Activated CD8-positive, alpha-beta memory T cell treated with anti-CD3 and anti-CD28 coated beads for 36 hours (primary cell): ENCODE results near the gene SSU72. TPM values are rescaled to one million over a fixed set of nuclear protein-coding genes. Genes with fewer than 3 reads are reported as not detected.
"Not testable (repeated sequence)": the region's sequence is repeated elsewhere in the genome, so short reads cannot be mapped to it uniquely, and the experiment has no call there.

ENCODE experiments used
- CTCF ChIA-PET: fragments of 350-600 bp; sonication (Branson Sonifier 250); formaldehyde crosslinking; loops from one replicate; lab custom pipeline; 2021; ENCODE audit warnings: antibody characterized with exemption; lab: Charles Lee
- POLR2A ChIA-PET: fragments of 350-600 bp; sonication (Branson Sonifier 250); formaldehyde crosslinking; loops from one replicate; lab custom pipeline; 2021; ENCODE audit warnings: antibody characterized with exemption; lab: Charles Lee
- total RNA-seq, 2 experiments: library from RNA; stranded (reverse); gene quantifications; one replicate each; pipeline ENCODE4 v1.2.3, GENCODE V29; 2021

SSU72 gene
- total RNA-seq, 2 experiments from 2014 or later: 121 to 126 TPM

DNA sequence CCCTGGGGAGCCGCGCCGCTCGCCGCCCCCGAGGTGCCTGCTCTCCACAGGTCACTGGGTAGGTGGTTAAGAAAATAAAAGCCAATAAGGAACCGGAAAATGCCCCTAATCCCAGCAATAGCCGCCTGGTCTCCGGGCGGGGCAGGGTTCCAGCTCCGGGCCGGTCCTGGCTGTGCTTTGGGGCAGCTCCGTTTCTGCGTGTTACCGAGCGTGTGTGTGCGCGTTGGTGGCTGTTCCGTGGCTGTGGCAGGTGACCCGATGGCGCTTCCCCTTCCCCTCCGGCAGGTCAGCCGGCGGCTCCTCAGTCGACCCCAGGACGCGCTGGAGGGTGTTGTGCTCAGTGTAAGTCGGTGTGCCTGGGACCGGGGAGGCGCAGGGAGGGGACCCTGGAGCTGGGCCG lies 51.4 kb downstream of the SSU72 start:
- CTCF ChIA-PET, POLR2A ChIA-PET: not testable (repeated sequence)

DNA sequence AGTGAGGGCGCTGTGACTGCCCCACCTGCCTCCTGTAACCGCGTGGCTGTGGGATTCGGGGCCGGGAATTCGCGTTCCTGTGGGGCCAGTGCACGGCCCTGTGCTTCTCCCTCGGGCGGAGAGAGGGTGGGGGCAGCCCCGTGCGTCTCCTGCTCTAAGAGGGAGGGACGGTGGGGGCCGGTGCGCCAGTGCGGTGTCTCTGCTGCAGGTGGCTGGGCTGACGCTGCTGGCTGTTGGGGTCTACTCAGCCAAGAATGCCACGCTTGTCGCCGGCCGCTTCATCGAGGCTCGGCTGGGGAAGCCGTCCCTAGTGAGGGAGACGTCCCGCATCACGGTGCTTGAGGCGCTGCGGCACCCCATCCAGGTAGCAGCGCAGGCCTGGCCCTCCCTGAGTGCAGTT lies 52.1 kb downstream of the SSU72 start:
- POLR2A ChIA-PET, CTCF ChIA-PET: not testable (repeated sequence)

DNA sequence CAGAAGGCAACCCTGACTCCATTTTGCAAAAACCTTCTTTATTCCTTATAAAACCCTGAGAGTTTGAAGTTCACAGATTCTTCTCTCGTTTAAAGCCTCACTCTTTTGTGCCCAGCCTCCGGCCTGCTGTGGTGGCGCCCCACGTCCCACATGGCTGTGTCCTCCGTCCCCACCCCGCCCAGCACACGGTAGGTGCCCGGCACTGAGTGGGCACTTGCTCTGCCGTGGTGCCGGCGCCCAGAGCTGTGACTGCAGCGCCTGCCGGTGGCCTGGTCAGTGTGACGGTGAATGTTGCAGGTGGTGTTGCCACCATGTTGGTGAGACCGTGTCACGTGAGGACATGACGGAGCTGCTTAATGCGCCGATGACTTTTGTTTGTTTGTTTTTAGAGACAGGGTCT lies 53.3 kb downstream of the SSU72 start:
- CTCF ChIA-PET: interaction anchor here (0.7 kb wide), 1 partner anchor 22 kb away, joined by 3 read pairs; no protein-coding TSS in a partner anchor
- POLR2A ChIA-PET: no interaction called here

DNA sequence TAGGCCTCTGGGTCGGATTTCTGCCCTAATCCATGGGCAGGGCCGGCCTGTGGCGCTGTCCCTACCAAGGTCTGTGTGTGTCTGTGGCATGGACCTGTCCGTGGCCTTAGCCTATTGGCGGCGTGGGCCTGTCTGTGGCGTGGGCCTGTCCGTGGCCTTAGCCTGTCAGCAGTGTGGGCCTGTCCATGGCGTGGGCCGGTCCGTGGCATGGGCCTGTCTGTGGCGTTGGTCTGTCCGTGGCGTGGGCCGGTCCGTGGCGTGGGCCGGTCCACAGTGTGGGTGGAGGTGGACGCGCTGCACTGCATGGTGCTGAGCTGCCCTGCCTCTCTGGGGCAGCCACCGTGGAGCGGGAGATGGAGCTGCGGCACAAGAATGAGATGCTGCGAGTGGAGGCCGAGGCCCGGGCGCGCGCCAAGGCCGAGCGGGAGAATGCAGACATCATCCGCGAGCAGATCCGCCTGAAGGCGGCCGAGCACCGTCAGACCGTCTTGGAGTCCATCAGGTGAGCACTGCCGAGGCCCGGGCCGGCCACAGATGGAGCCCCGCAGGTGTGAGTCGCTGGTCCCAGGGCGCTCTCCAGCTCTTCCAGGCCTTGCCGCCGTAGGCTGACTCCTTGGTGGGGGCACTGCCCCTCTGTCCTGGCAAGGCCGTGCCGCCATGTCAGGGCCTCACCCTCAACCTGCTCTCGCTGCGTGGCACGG lies 54.7 kb downstream of the SSU72 start:
- CTCF ChIA-PET, POLR2A ChIA-PET: not testable (repeated sequence)

DNA sequence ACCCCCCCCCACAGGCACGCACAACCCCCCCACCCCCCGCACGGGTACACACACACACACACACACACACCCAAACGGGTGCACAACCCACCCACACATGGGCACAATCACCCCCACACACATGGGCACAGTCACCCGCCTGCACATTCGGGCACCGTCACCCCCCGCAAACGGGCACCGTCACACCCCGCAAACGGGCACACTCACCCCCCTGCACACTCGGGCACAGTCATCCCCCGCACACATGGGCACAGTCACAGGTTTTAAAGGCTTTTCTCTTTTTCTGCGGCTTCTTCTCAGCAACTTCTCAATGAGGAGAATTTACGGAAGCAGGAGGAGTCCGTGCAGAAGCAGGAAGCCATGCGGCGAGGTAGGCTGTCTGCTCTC lies 56.0 kb downstream of the SSU72 start:
- CTCF ChIA-PET, POLR2A ChIA-PET: not testable (repeated sequence)

DNA sequence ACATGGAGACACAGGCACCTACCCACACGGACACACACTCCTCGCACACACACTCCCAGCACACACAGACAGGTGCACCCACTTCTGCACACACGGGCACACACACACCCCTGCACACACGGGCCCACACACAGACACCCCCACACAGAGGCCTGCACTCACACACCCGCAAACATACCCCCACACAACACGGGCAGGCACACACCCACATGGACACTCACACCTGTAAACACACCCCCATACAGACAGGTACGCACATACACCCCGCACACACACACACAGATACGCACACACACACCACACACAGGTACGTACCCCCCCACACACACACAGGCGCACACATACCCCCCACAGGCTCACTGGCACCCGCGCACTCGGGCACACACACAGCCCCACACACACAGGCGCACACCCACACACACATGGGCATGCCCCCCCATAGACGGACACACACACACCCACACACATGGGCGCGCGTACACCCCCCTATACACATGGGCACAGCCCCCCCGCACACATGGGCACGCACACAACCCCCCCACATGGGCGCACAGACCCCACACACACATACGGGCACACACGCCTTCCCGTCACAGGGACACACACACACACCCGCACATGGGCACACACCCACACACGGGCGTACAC lies 56.6 kb downstream of the SSU72 start:
- ChIA-PET POLR2A (no interaction called here), CTCF (no interaction called here)

DNA sequence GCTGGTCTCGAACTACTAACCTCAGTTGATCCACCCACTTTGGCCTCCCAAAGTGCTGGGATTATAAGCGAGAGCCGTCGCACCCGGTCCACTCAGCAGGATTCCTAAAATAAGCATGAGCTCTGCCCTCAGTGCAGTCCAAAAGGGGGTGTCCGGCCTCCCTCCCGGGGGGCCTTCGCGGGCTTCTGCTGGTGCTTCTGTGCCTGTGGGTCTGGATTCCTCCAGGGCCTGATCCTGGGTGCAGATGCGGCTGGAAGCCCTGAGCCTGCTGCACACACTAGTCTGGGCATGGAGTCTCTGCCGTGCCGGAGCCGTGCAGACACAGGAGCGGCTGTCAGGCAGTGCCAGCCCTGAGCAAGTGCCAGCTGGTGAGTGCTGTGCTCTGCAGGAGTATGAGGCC lies 57.7 kb downstream of the SSU72 start:
- CTCF ChIA-PET: not testable (repeated sequence)
- POLR2A ChIA-PET: interaction anchor here (0.5 kb wide), 1 partner anchor 73 kb away, joined by 5 read pairs; no protein-coding TSS in a partner anchor

DNA sequence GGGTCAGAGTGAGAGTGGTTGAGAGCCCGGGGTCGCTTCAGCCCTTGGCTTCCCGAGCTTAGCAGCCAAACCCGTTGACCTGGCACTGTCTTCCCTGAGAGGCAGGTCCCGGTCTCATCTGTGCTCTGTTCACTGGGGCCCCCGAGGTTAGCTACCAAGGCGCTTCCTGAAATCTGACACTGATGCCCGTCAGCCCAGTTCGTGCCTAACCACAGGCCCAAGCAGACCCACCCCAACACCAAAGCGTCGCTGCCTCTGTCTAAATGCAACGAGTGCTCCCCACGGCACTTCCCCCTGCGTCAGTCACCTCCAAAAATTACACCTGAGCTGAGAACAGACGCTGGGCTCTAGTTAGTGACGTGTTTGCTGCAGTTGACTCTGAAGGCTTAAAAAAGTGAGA lies 60.3 kb downstream of the SSU72 start:
- CTCF ChIA-PET, POLR2A ChIA-PET: not testable (repeated sequence)

DNA sequence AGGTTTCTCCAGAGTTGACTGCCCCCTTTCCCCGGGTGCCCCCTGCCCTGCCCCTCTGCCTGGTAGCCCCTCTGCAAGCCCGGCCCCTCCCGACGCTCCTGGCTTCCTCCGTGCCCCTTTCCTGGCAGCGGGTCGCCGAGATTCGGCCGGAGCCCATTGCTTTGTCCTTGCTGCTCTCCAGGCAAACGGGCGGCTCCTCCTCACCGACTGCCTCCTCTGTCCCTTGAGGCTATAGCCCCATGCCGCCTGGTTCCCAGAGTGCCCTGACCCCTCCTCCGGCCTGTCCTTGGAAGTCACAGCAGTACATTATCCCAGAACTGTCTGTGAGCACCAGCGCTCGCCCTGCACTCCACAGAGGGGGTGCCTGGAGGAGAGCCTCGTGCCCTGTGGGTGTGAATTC lies 61.0 kb downstream of the SSU72 start:
- POLR2A ChIA-PET, CTCF ChIA-PET: not testable (repeated sequence)

DNA sequence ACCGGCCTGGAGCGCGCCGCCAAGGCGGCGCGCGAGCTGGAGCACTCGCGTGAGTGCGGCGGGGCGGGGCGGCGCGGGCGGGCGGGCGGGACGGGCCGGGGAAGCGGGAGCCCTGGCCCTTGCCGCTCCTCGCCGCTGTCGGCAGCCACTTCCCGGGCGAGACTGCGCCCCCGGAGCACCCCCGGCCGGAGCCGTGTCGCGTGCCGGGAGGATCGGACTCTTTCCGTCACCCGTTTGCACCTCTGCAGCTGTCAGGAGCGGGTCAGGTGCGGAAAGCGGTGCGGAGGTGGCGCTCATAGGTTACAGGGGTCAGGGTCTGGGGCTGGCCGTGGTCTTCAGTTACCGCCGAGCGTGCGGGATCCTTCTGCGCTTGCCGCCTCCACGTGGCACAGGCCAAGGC lies 62.2 kb downstream of the SSU72 start:
- CTCF ChIA-PET, POLR2A ChIA-PET: not testable (repeated sequence)

DNA sequence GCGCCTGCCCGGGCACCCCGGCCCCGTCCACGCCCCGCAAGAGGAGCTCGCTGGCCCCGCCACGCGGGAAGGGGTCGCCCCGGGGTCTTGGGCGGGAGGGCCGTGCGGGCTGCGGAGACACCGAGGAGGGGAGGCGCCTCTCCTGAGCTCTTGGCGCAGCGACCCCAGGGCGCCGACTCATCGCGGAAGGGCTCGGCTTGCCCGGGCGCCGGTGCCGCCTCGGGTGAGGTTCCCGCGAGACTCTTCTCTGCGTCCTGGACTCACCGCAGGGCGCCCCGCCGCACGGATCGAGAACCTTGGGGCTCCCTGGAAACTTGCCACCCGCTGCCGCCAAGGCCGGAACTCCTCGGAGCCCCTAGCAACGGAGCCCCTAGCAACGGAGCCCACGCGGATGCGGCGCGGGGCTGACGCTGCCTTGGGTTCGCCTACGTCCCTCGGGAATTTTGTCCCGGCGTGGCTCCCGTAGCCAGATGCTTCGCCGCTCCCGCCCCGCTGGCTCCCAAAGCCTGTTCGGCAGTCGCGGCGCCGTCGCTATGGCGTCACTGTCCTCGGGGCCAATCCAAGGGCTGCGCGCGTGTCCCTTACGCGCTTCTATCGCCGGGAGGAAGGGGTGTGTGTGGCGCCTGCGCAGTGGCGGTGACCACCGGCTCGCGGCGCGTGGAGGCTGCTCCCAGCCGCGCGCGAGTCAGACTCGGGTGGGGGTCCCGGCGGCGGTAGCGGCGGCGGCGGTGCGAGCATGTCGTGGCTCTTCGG lies 63.0 kb downstream of the SSU72 start, which contains the start of gene ATAD3A:
ATAD3A (plus strand) TSS at position 630 of the 753 bp plus-strand sequence; CDS start at position 737, 107 bp downstream.
- CTCF ChIA-PET: interaction anchor here (1.2 kb wide), 1 partner anchor 11 kb away, joined by 3 read pairs; no protein-coding TSS in a partner anchor
- POLR2A ChIA-PET: no interaction called here

DNA sequence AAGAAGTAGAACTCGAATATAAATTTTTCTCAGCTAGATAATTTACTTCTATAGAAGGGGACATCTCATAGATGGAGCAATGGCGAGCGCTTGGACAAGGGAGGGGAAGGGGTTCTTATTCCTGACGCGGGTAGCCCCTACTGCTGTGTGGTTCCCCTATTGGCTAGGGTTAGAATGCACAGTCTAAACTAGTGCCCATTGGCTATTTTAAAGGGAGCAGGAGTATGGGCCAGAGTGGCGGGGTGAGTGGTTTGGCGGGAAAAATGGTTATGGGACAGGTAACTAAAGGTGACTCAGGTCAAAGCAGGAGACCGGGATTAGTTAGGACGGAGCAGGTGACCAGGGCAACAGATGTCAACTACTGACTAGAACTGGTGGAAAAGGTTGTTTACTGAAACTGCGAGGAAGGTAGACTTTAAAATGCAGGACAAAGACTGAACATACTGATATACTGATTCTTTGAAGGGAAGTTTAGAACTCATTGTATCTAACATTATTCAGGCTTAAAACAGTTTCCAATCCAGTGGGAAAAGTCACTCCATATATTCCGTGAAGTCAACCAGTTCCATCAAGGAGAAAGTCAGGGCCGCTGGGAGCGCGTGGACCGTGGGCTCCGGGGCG lies 63.6 kb downstream of the SSU72 start:
- POLR2A ChIA-PET: no interaction called here
- CTCF ChIA-PET: interaction anchor here (1.2 to 1.6 kb wide), 2 partner anchors 10 to 70 kb away, joined by 3 read pairs; no protein-coding TSS in a partner anchor

DNA sequence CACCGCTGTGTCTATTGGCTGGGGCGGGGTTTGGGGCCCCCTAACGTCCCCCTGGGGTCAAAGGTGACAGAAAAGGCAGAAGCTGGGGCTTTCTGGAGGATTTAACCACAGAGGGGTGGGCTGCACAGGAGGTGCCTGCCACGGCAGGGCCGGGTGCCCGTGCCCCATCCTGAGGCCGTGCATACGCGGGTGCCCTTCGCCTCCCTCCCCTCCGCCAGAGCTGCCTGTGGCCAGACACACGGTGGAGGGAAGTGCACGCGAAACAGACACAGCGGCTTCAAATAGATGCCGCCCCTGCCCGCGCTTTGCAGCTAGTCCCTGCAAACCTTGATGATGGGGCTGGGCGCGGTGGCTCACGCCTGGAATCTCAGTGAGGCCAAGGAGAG lies 65.2 kb downstream of the SSU72 start:
- POLR2A ChIA-PET: not testable (repeated sequence)
- CTCF ChIA-PET: interaction anchor here (1.6 kb wide), 1 partner anchor 68 kb away, joined by 3 read pairs; no protein-coding TSS in a partner anchor

DNA sequence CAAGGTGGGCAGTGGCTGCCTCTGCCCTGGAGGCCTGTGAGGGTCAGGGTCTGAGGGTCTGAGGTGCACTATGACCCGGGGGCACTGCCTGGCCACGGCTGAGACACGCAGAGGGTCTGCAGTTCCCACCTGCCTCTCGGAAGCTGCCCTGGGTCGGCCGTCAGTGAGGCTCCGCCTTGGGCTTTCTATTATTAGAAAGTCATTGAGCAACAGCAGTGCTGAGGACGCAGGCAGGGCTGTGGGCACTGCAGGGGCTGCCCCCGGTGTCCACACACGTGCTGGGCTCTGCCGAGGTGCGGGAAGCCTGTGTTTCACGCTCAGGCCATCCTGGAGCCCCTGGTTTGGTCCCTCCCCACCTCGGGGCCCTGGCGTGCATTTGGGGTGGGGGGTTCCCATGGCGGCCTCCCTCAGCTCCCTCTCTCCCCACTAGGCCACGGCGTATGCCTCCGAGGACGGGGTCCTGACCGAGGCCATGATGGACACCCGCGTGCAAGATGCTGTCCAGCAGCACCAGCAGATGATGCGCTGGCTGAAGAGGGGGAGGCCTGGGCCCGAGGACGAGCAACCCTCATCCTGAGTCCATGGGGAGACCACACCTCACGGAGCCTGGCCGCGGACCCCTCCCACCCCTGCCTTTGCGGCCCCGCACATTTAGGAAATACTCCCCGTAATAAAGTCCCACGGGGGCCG lies 65.7 kb downstream of the SSU72 start:
- POLR2A ChIA-PET, CTCF ChIA-PET: not testable (repeated sequence)

DNA sequence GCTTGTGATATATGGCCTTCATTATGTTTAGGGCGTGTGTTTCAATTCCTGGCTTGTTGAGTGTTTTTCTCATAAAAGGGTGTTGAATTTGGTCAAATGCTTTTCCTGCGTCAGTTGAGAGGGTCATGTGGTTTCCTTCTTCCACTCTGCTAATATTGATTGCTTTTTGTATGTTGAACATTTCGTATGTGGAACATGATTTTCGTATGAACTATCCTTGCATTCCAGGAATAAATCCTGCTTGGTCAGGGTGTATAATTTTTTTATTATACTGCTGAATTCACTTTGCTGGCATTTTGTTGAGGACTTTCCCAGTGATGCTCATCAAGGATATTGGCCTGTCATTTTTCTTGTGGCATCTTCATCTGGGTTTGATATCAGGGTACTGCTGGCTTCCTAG lies 67.4 kb downstream of the SSU72 start:
- ChIA-PET CTCF (no interaction called here), POLR2A (no interaction called here)

DNA sequence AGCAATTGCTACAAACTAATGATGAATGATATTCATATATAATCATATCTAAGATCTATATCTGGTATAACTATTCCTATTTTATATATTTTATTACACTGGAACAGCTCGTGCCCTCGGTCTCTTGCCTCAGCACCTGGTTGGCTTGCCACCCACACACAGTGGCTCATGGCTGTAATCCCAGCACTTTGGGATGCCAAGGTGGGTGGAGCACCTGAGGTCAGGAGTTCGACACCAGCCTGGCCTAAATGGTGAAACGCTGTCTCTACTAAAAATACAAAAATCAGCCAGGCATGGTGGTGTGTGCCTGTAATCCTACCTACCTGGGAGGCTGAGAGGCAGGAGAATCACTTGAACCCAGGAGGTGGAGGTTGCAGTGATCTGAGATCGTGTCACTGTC lies 68.9 kb downstream of the SSU72 start:
- ChIA-PET CTCF (interaction anchor here (0.7 to 1.3 kb wide), 3 partner anchors 65 to 386 kb away, joined by 3 to 4 read pairs (median 3); partner anchors contain the start of gene AURKAIP1), POLR2A (interaction anchor here (1.0 kb wide), 1 partner anchor 157 kb away, joined by 3 read pairs; no protein-coding TSS in a partner anchor)

DNA sequence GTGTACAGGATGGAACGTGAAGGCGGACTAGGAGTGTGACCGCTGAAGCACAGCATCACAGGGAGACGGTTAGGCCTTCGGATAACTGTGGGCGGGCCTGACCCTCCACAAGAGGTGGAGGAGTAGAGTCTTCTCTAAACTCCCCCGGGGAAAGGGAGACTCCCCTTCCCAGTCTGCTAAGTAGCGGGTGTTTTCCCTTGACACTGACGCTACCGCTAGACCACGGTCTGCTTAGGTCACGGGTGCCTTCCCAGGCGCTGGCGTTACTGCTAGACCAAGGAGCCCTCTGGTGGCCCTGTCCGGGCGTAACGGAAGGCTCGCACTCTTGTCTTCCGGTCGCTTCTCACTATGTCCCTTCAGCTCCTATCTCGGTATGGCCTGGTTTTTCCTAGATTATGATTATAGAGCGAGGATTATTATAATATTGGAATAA lies 69.3 kb downstream of the SSU72 start:
- CTCF ChIA-PET: interaction anchor here (0.7 to 1.7 kb wide), 5 partner anchors 22 to 386 kb away, joined by 3 to 5 read pairs (median 3); partner anchors contain the start of gene AURKAIP1
- POLR2A ChIA-PET: interaction anchor here (1.0 kb wide), 1 partner anchor 157 kb away, joined by 3 read pairs; no protein-coding TSS in a partner anchor

DNA sequence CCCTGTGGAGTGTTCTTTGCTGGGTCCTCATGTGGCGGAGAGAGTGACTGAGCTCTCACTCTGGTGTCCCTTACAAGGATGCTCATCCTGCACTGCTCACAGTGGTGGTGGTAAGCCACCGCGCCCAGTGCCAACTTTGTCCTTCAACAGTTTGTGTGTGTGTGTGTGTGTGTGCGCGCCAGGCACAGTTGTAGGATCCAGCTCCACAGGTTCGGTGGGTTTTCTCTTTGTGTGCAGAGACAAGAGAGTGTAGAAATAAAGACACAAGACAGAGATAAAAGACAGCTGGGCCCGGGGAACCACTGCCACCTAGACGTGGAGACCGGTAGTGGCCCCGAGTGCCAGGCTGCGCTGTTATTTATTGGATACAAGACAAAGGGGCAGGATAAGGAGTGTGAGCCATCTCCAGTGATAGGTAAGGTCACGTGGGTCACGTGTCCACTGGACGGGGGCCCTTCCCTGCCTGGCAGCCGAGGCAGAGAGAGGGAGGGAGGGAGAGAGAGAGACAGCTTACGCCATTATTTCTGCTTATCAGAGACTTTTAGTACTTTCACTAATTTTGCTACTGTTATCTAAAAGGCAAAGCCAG lies 69.8 kb downstream of the SSU72 start:
- ChIA-PET CTCF (interaction anchor here (0.7 to 1.7 kb wide), 5 partner anchors 21 to 385 kb away, joined by 3 to 5 read pairs (median 3); no protein-coding TSS in a partner anchor), POLR2A (interaction anchor here (1.0 kb wide), 1 partner anchor 157 kb away, joined by 3 read pairs; no protein-coding TSS in a partner anchor)
